ENCODE measurements around the gene ELOVL2. TPM values are rescaled to one million over a fixed set of nuclear protein-coding genes. Genes with fewer than 3 reads are reported as not detected.

ELOVL2 gene
- total RNA-seq, 3 donors from 2014 or later = 0.12 to 0.63 TPM; not detected in 1

DNA sequence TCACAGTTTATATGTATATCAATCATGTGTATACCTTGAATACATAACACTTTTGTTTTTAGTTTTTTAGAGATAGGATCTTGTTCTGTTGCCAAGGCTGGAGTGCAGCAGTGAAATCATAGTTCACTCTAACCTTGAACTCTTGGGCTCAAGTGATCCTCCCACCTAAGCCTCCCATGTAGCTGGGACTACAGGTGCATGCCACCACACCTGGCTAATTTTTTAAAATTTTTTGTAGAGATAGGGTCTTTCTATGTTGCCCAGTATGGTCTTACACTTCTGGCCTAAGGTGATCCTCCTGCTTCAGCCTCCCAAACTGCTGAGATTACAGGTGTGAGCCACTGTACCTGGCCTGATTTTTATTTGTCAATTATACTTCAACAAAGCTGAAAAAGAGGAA lies 87.3 kb downstream of the ELOVL2 start:
- ATAC-seq (no peak), DNase-seq (no peak)
- Histone ChIP-seq H3K9me3 (no peaks in the 10 kb centered on the region), H3K4me3 (no peak overlapping the region), H3K4me1 (ENCODE audit: low read depth) (no peaks in the 10 kb centered on the region), H3K36me3 (ENCODE audit: low read depth) (no peaks in the 10 kb centered on the region)
- intact Hi-C loops (cut with DNase I, micrococcal nuclease) = loop anchor here (10.0 kb wide), 1 partner anchor 538 kb away; no protein-coding TSS in a partner anchor
- TF ChIP-seq, protein P1, sequence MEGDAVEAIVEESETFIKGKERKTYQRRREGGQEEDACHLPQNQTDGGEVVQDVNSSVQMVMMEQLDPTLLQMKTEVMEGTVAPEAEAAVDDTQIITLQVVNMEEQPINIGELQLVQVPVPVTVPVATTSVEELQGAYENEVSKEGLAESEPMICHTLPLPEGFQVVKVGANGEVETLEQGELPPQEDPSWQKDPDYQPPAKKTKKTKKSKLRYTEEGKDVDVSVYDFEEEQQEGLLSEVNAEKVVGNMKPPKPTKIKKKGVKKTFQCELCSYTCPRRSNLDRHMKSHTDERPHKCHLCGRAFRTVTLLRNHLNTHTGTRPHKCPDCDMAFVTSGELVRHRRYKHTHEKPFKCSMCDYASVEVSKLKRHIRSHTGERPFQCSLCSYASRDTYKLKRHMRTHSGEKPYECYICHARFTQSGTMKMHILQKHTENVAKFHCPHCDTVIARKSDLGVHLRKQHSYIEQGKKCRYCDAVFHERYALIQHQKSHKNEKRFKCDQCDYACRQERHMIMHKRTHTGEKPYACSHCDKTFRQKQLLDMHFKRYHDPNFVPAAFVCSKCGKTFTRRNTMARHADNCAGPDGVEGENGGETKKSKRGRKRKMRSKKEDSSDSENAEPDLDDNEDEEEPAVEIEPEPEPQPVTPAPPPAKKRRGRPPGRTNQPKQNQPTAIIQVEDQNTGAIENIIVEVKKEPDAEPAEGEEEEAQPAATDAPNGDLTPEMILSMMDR (IDR thresholded peaks at IDR 0.05) = no peak

DNA sequence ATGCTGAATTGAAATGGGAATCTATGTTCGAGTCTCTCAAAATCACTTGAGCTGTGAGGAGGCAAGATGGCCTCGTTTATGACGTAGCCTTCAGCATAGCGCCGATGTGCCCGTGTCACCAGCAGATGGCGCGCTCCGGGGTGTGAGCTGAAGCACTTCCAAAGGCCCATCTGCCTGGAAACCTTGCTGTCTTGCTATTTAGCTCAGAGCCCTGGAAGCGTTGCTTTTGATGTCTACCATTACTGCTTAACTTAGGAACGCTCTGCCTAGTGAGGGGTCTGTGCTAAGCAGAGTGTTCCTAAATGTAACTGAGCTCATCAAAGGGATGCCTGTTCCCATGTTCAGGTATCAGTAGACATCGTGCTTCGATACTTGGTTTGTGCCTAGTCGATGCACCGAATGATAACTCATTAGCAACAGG lies 89.5 kb downstream of the ELOVL2 start:
- Histone ChIP-seq H3K9me3 (no peaks in the 10 kb centered on the region), H3K36me3 (ENCODE audit: low read depth) (no peaks in the 10 kb centered on the region), H3K4me3 (no peak overlapping the region), H3K4me1 (ENCODE audit: low read depth) (no peaks in the 10 kb centered on the region)
- TF ChIP-seq, protein P1 (IDR thresholded peaks at IDR 0.05) = peak; percentile 66
- DNase-seq (peak; percentile 68 to 83 (median 79)), ATAC-seq (peak; percentile 93)
- intact Hi-C loops (cut with DNase I, micrococcal nuclease) = loop anchor here (5.0 to 10.0 kb wide), 2 partner anchors 113 to 540 kb away; no protein-coding TSS in a partner anchor

DNA sequence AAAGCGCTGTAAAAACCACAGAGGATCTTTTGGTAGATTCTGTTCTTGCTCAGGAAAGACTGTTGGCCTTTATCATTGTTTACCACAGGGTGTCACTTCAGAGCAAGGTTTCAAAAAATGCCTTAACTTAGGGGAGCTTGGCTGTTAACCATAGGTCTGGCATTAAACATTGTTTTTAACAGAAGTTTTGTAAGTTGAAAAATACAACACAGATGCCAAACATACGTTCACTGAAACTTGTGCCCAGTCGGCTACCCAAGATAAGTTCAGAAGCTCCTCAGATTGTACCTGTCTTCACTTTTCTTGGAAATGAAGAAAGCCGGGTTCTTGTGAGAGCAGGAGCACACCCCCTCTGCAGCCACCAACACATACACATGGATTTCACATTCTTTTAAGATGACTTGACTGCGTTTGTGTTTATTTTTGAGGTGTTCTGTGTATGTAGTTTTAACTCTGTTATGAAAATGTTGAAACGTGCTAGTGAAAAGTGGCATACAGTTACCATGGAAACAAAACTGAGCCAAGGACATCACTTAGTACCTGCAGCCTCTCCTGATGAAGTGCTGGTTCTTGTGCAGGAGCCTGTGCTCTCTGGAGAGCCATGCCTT lies 92.3 kb downstream of the ELOVL2 start:
- ATAC-seq (no peak), DNase-seq (no peak)
- intact Hi-C loops (cut with DNase I, micrococcal nuclease) = loop anchor here (5.0 to 10.0 kb wide), 2 partner anchors 116 to 543 kb away; no protein-coding TSS in a partner anchor

DNA sequence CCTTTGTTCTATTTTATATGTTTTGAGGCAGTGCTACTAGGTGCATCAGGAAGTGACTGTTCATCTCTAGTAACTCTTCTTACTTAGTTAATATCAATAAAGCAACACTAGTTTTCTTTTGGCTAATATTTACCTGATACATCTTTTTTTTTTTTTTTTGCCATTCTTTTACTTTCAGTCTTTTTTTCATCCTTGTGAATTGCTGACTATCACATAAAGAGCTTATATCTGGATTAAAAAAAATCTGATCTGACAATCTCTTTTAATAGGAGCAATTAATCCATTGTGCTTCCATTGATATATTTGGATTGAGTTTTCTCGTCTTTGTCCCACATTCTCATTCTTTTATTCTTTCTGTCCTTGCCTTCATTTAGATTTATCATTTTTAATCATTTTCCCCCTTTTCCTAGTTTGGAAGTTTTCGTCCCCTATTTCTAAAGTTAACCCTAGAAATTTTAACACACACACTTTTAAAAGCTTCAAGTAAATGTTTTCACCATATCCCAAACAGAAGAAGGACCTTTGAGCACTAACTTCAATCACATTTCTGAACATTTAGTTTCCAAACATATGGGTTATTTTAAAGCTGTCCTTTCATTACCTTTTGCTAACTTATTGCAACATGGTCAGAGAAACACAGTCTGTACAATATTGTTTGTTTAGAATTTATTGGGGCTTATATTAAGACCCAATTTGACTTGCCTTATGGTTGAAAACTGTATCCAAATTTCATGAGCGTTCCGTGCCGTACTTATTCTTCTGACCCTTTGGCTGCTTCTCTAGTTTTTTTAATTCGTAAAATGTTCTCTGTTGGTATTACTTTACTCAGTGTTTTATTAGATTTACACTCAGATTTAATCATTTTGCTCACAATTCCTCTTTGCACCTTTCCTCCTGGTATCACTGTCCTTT lies 94.3 kb downstream of the ELOVL2 start:
- no peaks in the 10 kb centered on the region for H3K36me3 ChIP-seq (ENCODE audit: low read depth)
- H3K9me3 ChIP-seq = no peaks in the 10 kb centered on the region
- no peaks in the 10 kb centered on the region for H3K4me1 ChIP-seq (ENCODE audit: low read depth)
- intact Hi-C loops (cut with DNase I, micrococcal nuclease) = loop anchor here (5.0 to 10.0 kb wide), 2 partner anchors 117 to 545 kb away; no protein-coding TSS in a partner anchor
- H3K4me3 ChIP-seq = no peak overlapping the region
- no peak for ATAC-seq
- TF ChIP-seq, protein P1 (IDR thresholded peaks at IDR 0.05) = no peak
- DNase-seq = no peak

More for the DNA sequence above, 92.3 kb downstream of the ELOVL2 start:
- H3K4me1 ChIP-seq (ENCODE audit: low read depth) = no peaks in the 10 kb centered on the region
- TF ChIP-seq, protein P1 (IDR thresholded peaks at IDR 0.05) = no peak
- no peak overlapping the region for H3K4me3 ChIP-seq
- H3K36me3 ChIP-seq (ENCODE audit: low read depth) = no peaks in the 10 kb centered on the region
- no peaks in the 10 kb centered on the region for H3K9me3 ChIP-seq

DNA sequence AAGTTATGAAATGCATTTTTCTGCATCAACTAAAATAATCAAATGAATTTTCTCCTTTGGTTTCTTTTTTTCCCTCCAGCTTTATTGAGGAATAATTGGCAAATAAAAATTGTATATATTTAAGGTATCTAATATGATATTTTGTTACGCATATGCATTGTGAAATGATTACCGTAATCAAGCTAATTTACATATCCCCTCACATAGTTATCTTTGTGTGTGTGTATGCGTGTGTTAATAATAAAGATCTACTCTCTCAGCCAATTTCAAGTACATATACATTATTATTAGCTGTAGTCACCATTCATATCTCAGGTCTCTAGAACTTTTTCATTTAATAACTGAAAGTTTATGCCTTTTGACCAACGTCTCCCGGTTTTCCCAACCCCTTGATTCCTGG lies 96.1 kb downstream of the ELOVL2 start:
- DNase-seq = no peak
- intact Hi-C loops (cut with DNase I, micrococcal nuclease) = no loop called here
- H3K36me3 ChIP-seq (ENCODE audit: low read depth) = no peaks in the 10 kb centered on the region
- H3K4me3 ChIP-seq = no peak overlapping the region
- TF ChIP-seq, protein P1 (IDR thresholded peaks at IDR 0.05) = no peak
- H3K4me1 ChIP-seq (ENCODE audit: low read depth) = no peaks in the 10 kb centered on the region
- H3K9me3 ChIP-seq = no peaks in the 10 kb centered on the region
- no peak for ATAC-seq
